H1 (cell line): Measurements from ENCODE around the gene BTBD9. TPM values are rescaled to one million over a fixed set of nuclear protein-coding genes. Genes with fewer than 3 reads are reported as not detected.

Experiments
- CTCF ChIA-PET: fragments of 300-600 bp; sonication (Branson Sonifier 250); formaldehyde crosslinking; loops from one replicate; lab custom pipeline; 2021; ENCODE audit not compliant: partially characterized antibody; lab: Charles Lee
- POLR2A ChIA-PET: fragments of 300-600 bp; sonication (Branson Sonifier 250); formaldehyde crosslinking; loops from one replicate; lab custom pipeline; 2021; ENCODE audit warnings: inconsistent platforms; ENCODE audit not compliant: partially characterized antibody; lab: Charles Lee
- DNase-seq, 2 experiments: peaks; one replicate each; pipeline versions ENCODE4 v3.0.0 to v3.0.0-alpha.2; 2010 to 2022; ENCODE audit warnings: low spot score in 2 of 2, low read depth in 1 of 2, mixed read lengths in 1 of 2
- FAIRE-seq: peaks from 2 replicates; lab custom pipeline; 2011; peaks lifted over from hg19 to GRCh38; lab: Jason Lieb, UNC
- H2AFZ ChIP-seq: 2 replicates; pipeline ENCODE4 v1.8.1; 2012; ENCODE audit warnings: low read length, inconsistent platforms
- H2AK5ac ChIP-seq: 2 replicates; pipeline ENCODE4 v1.6.1; 2013; ENCODE audit warnings: low read depth, low read length
- H2BK120ac ChIP-seq: replicated peaks from 2 replicates; pipeline ENCODE3; 2013; ENCODE audit warnings: low read depth, low read length, inconsistent platforms
- H2BK12ac ChIP-seq: 2 replicates; pipeline ENCODE4 v1.6.1; 2013; ENCODE audit warnings: low read depth, low read length
- H2BK15ac ChIP-seq: 2 replicates; pipeline ENCODE4 v1.6.1; 2013; ENCODE audit warnings: low read length
- H2BK20ac ChIP-seq: 2 replicates; pipeline ENCODE4 v1.6.1; 2013; ENCODE audit warnings: low read length
- H2BK5ac ChIP-seq: 2 replicates; pipeline ENCODE4 v1.6.1; 2013; ENCODE audit warnings: low read depth, low read length
- H3K14ac ChIP-seq: 2 replicates; pipeline ENCODE4 v1.6.1; 2013; ENCODE audit warnings: inconsistent platforms; ENCODE audit not compliant: insufficient read length
- H3K18ac ChIP-seq: 2 replicates; pipeline ENCODE4 v1.6.1; 2013; ENCODE audit warnings: low read length; ENCODE audit errors: extremely low read depth
- H3K23ac ChIP-seq: 2 replicates; pipeline ENCODE4 v1.6.1; 2013; ENCODE audit warnings: inconsistent platforms; ENCODE audit not compliant: insufficient read length
- H3K23me2 ChIP-seq: 2 replicates; pipeline ENCODE4 v1.6.1; 2013; ENCODE audit warnings: low read depth, low read length
- H3K27ac ChIP-seq: 2 replicates; pipeline ENCODE4 v1.6.1; 2011; ENCODE audit warnings: low read depth, low read length, inconsistent platforms
- H3K27me3 ChIP-seq, 4 experiments: replicated peaks in 1 of 4; 1 replicate in 1 of 4; 2 replicates in 3 of 4; pipeline versions ENCODE4 v1.6.1 to v1.8.1; 2011 to 2013; ENCODE audit warnings: low read length in 3 of 4, mild to moderate bottlenecking in 3 of 4, inconsistent platforms in 2 of 4, mixed read lengths in 2 of 4, moderate library complexity in 1 of 4; ENCODE audit not compliant: control insufficient read depth in 3 of 4, insufficient read depth in 3 of 4; ENCODE audit errors: extremely low read depth in 1 of 4
- H3K36me3 ChIP-seq, 4 experiments: 2 replicates each; pipeline versions ENCODE4 v1.6.1 to v1.8.1; 2011 to 2013; ENCODE audit warnings: mild to moderate bottlenecking in 4 of 4, low read length in 3 of 4, moderate library complexity in 2 of 4, control low read depth in 1 of 4, inconsistent platforms in 1 of 4; ENCODE audit not compliant: insufficient read depth in 4 of 4, control insufficient read depth in 2 of 4
- H3K4ac ChIP-seq: replicated peaks from 2 replicates; pipeline ENCODE3; 2013; ENCODE audit warnings: low read length, low read depth, mixed read lengths, inconsistent platforms; ENCODE audit not compliant: insufficient read length
- H3K4me1 ChIP-seq, 4 experiments: replicated peaks in 1 of 4; 1 replicate in 1 of 4; 2 replicates in 3 of 4; pipeline versions ENCODE4 v1.6.1 to v1.8.1; 2011 to 2013; ENCODE audit warnings: low read length in 3 of 4, inconsistent platforms in 2 of 4, mixed read lengths in 1 of 4; ENCODE audit not compliant: insufficient read depth in 4 of 4, control insufficient read depth in 3 of 4
- H3K4me2 ChIP-seq, 2 experiments: 2 replicates each; pipeline versions ENCODE4 v1.6.1 to v1.8.1; 2011 to 2013; ENCODE audit warnings: low read depth in 2 of 2, low read length in 2 of 2, control low read depth in 1 of 2, inconsistent platforms in 1 of 2, mild to moderate bottlenecking in 1 of 2; ENCODE audit not compliant: insufficient read depth in 1 of 2
- H3K4me3 ChIP-seq, 4 experiments: fragments of 200-600, 300-600 bp in 1 of 4; sonication (generic), shearing (Covaris generic), sonication (Bioruptor Twin) in 1 of 4; 2 replicates each; pipeline versions ENCODE4 v1.5.1 to v1.8.1; 2011 to 2016; ENCODE audit warnings: low read length in 4 of 4, low read depth in 3 of 4, control low read depth in 2 of 4, inconsistent platforms in 2 of 4, mild to moderate bottlenecking in 2 of 4, mixed read lengths in 1 of 4, moderate library complexity in 1 of 4; ENCODE audit not compliant: insufficient read depth in 2 of 4; ENCODE audit errors: extremely low read depth in 1 of 4
- H3K56ac ChIP-seq: replicated peaks from 2 replicates; pipeline ENCODE3; 2013; ENCODE audit warnings: low read depth, mild to moderate bottlenecking, mixed read lengths, low read length, inconsistent platforms; ENCODE audit not compliant: insufficient read length
- H3K79me1 ChIP-seq: 2 replicates; pipeline ENCODE4 v1.6.1; 2013; ENCODE audit warnings: low read depth, low read length, control low read depth
- H3K79me2 ChIP-seq, 2 experiments: 2 replicates each; pipeline versions ENCODE4 v1.6.1 to v1.8.1; 2012 to 2013; ENCODE audit warnings: low read length in 2 of 2, mild to moderate bottlenecking in 2 of 2, inconsistent platforms in 1 of 2; ENCODE audit not compliant: insufficient read depth in 2 of 2, control insufficient read depth in 1 of 2
- H3K9ac ChIP-seq, 4 experiments: replicated peaks in 1 of 4; 1 replicate in 1 of 4; 2 replicates in 3 of 4; pipeline versions ENCODE4 v1.6.1 to v1.8.1; 2011 to 2013; ENCODE audit warnings: low read depth in 3 of 4, low read length in 3 of 4, control low read depth in 2 of 4, mild to moderate bottlenecking in 2 of 4, moderate library complexity in 2 of 4, inconsistent platforms in 1 of 4; ENCODE audit errors: extremely low read depth in 1 of 4
- H3K9me3 ChIP-seq, 2 experiments: 2 replicates each; pipeline versions ENCODE4 v1.6.1 to v1.8.1; 2012 to 2013; ENCODE audit warnings: mild to moderate bottlenecking in 2 of 2, moderate library complexity in 2 of 2, control low read depth in 1 of 2, inconsistent platforms in 1 of 2, low read depth in 1 of 2, low read length in 1 of 2, mixed read lengths in 1 of 2; ENCODE audit not compliant: insufficient read depth in 2 of 2
- H4K20me1 ChIP-seq, 2 experiments: replicated peaks in 1 of 2; 2 replicates each; pipeline versions ENCODE3 to v1.8.1; 2011 to 2013; ENCODE audit warnings: inconsistent platforms in 2 of 2, low read length in 2 of 2, mild to moderate bottlenecking in 1 of 2; ENCODE audit not compliant: insufficient read depth in 2 of 2, control insufficient read depth in 1 of 2
- H4K5ac ChIP-seq: 2 replicates; pipeline ENCODE4 v1.6.1; 2013; ENCODE audit warnings: low read length, low read depth, mixed read lengths, inconsistent platforms; ENCODE audit not compliant: insufficient read length
- H4K8ac ChIP-seq: 2 replicates; pipeline ENCODE4 v1.8.0; 2013; ENCODE audit warnings: mild to moderate bottlenecking, moderate library complexity, low read length, inconsistent platforms; ENCODE audit not compliant: insufficient read depth; ENCODE audit errors: extremely low read depth
- H4K91ac ChIP-seq: replicated peaks from 2 replicates; pipeline ENCODE3; 2013; ENCODE audit warnings: low read length, mixed read lengths, inconsistent platforms; ENCODE audit not compliant: insufficient read length
- CBX8 ChIP-seq: fragments of 300-800, 300-1000 bp; sonication (generic); IDR thresholded peaks from 2 replicates; pipeline ENCODE4 v1.7.1; 2016; ENCODE audit warnings: low read depth, low read length, borderline replicate concordance
- NANOG ChIP-seq: IDR thresholded peaks from 2 replicates; pipeline ENCODE4 v1.6.1; 2011; ENCODE audit warnings: low read length, low read depth, mild to moderate bottlenecking, inconsistent platforms; ENCODE audit not compliant: insufficient read depth, poor library complexity, severe bottlenecking
- SP4 ChIP-seq: IDR thresholded peaks from 2 replicates; pipeline ENCODE4 v1.6.1; 2012; ENCODE audit warnings: low read length, inconsistent platforms
- USF2 ChIP-seq: IDR thresholded peaks from 2 replicates; pipeline ENCODE4 v1.6.1; 2011; ENCODE audit warnings: low read length, improper control_type of control experiment
- YY1 ChIP-seq: IDR thresholded peaks from 2 replicates; pipeline ENCODE4 v1.6.1; 2011; ENCODE audit warnings: low read depth, mild to moderate bottlenecking, low read length
- WGBS, 2 experiments: shearing (Covaris generic) in 1 of 2; methylation state at CpG; one replicate each; pipeline versions ENCODE4 v1.1.6 to v1.1.7; 2013 to 2015; ENCODE audit warnings: low lambda C conversion rate in 2 of 2, mixed read lengths in 2 of 2, inconsistent platforms in 1 of 2, low coverage in 1 of 2, missing lambda C conversion rate in 1 of 2; ENCODE audit not compliant: insufficient replicate concordance in 2 of 2, insufficient coverage in 1 of 2, insufficient read length in 1 of 2; ENCODE audit errors: extremely low coverage in 1 of 2, missing lambda C conversion rate in 1 of 2; 5-methylcytosine and 5-hydroxymethylcytosine counted together
- polyA plus RNA-seq, 7 experiments: library from polyadenylated mRNA; depleted of rRNA in 3 of 7; stranded (reverse) in 5 of 7; unstranded in 2 of 7; fragments of >200 nt in 5 of 7; fragments of 200-250 nt in 2 of 7; gene quantifications; 1 replicate in 5 of 7; 2 replicates in 1 of 7; 4 replicates in 1 of 7; pipeline versions ENCODE4 v1.2.1 to v1.2.3, GENCODE V29; 2011 to 2013; ENCODE audit warnings: missing spikeins in 2 of 7, mixed read lengths in 2 of 7
- total RNA-seq: library from RNA; stranded (reverse); fragmentation: NEBNext Ultra II Directional; extraction: Animal tissue kit (Norgen Biotek cat#: 25700); gene quantifications from 2 replicates; pipeline ENCODE4 v1.2.1, GENCODE V29; 2021

BTBD9 gene
- total and polyA plus RNA-seq, 2 of the 8 experiments (the other 6 are each of a cell fraction or from before 2014, with no cell fraction given), result 0.92 to 4.1 TPM

DNA sequence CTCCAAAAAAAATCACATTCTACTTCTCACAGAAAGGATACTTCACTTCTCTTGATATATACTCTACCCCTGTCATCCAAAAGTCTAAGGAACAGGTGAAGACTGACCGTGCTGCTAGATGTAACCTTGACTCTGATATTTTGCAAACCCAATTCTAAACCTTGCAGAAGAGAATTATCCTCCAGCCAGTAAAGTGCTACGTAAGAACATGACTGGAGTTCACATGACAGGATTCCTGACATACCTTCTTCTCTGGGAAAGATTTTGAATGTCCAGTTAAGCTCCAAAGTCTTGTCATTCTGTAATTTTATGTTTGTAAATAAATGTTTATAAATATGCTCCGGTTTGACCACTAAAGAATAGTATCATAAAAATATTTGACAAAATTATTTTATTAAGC is 35.8 kb downstream of the BTBD9 start:
- no peak overlapping the region for H3K4me2 ChIP-seq
- no peaks in the 10 kb centered on the region for H3K23me2 ChIP-seq
- no peak overlapping the region for H3K23ac ChIP-seq
- no peak overlapping the region for H4K5ac ChIP-seq
- H3K79me1 ChIP-seq, result no peaks in the 10 kb centered on the region
- FAIRE-seq (no peak), DNase-seq (no peak)
- H4K91ac ChIP-seq, result no peak overlapping the region
- POLR2A ChIA-PET, result no interaction called here
- H3K18ac ChIP-seq, result no peak overlapping the region
- no peaks in the 10 kb centered on the region for H3K9me3 ChIP-seq
- no peaks in the 10 kb centered on the region for H3K4me1 ChIP-seq
- no peaks in the 10 kb centered on the region for H3K27me3 ChIP-seq
- TF ChIP-seq YY1 (no peak), USF2 (no peak), SP4 (no peak), CBX8 (no peak), NANOG (no peak)
- TF ChIP-seq, all 59 proteins: peak for 0
- Histone ChIP-seq H3K14ac (no peak overlapping the region), H2AFZ (no peak overlapping the region), H3K56ac (no peak overlapping the region), H2BK12ac (no peak overlapping the region), H4K8ac (no peak overlapping the region), H3K9ac (no peak overlapping the region), H3K36me3 (no peaks in the 10 kb centered on the region), H2BK15ac (no peak overlapping the region), H2AK5ac (no peak overlapping the region), H3K79me2 (no peaks in the 10 kb centered on the region), H2BK120ac (no peak overlapping the region), H2BK5ac (no peak overlapping the region), H4K20me1 (peaks cover 0 to 2% of the 10 kb centered on the region in 2 experiments), H3K4me3 (no peak overlapping the region), H3K27ac (no peak overlapping the region), H2BK20ac (no peak overlapping the region), H3K4ac (no peak overlapping the region)
- CTCF ChIA-PET, result interaction anchor here (0.5 to 1.4 kb wide), 3 partner anchors 12 to 148 kb away, joined by 3 read pairs; no protein-coding TSS in a partner anchor
- 88% methylated on average over 3 of the region's 3 CpGs; no CpG with 5 or more reads in 1 of the 2 experiments for WGBS, 2 experiments
